ENCODE data around the gene MRTFB.

- TF ChIP-seq, protein P1, sequence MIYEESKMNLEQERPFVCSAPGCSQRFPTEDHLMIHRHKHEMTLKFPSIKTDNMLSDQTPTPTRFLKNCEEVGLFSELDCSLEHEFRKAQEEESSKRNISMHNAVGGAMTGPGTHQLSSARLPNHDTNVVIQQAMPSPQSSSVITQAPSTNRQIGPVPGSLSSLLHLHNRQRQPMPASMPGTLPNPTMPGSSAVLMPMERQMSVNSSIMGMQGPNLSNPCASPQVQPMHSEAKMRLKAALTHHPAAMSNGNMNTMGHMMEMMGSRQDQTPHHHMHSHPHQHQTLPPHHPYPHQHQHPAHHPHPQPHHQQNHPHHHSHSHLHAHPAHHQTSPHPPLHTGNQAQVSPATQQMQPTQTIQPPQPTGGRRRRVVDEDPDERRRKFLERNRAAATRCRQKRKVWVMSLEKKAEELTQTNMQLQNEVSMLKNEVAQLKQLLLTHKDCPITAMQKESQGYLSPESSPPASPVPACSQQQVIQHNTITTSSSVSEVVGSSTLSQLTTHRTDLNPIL (CRISPR knock-in tag; IDR thresholded peaks at IDR 0.05; ENCODE audit: low read depth) = no peak
- TF ChIP-seq, protein P2, sequence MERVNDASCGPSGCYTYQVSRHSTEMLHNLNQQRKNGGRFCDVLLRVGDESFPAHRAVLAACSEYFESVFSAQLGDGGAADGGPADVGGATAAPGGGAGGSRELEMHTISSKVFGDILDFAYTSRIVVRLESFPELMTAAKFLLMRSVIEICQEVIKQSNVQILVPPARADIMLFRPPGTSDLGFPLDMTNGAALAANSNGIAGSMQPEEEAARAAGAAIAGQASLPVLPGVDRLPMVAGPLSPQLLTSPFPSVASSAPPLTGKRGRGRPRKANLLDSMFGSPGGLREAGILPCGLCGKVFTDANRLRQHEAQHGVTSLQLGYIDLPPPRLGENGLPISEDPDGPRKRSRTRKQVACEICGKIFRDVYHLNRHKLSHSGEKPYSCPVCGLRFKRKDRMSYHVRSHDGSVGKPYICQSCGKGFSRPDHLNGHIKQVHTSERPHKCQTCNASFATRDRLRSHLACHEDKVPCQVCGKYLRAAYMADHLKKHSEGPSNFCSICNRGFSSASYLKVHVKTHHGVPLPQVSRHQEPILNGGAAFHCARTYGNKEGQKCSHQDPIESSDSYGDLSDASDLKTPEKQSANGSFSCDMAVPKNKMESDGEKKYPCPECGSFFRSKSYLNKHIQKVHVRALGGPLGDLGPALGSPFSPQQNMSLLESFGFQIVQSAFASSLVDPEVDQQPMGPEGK (CRISPR knock-in tag; IDR thresholded peaks at IDR 0.05; ENCODE audit: borderline replicate concordance) = no peak
These were observed 101.2 kb downstream of the MRTFB start for GRCh38 chr16:14172200-14172809.
